GM06990 (cell line): ENCODE data around the gene SNX1.

Experiments
- DNase-seq: peaks from one replicate; pipeline ENCODE4 v3.0.0-alpha.2; 2011; ENCODE audit not compliant: insufficient read length; ENCODE audit errors: extremely low read depth
- H3K27me3 ChIP-seq: replicated peaks from 2 replicates; pipeline ENCODE4 v1.6.0; 2011; ENCODE audit warnings: low read length; ENCODE audit not compliant: control insufficient read depth, insufficient read depth
- H3K36me3 ChIP-seq: 2 replicates; pipeline ENCODE4 v1.5.1; 2011; ENCODE audit warnings: low read length; ENCODE audit not compliant: control insufficient read depth, insufficient read depth
- H3K4me3 ChIP-seq: replicated peaks from 2 replicates; pipeline ENCODE4 v1.5.1; 2011; ENCODE audit warnings: low read depth, mild to moderate bottlenecking, control low read depth, low read length
- TF ChIP-seq, protein P1 (sequence below): IDR thresholded peaks from 2 replicates; pipeline ENCODE4 v1.5.1; 2011; ENCODE audit warnings: low read length, control low read depth, mild to moderate bottlenecking, inconsistent platforms; ENCODE audit not compliant: insufficient read depth, poor library complexity, severe bottlenecking

Gene SNX1, protein sequence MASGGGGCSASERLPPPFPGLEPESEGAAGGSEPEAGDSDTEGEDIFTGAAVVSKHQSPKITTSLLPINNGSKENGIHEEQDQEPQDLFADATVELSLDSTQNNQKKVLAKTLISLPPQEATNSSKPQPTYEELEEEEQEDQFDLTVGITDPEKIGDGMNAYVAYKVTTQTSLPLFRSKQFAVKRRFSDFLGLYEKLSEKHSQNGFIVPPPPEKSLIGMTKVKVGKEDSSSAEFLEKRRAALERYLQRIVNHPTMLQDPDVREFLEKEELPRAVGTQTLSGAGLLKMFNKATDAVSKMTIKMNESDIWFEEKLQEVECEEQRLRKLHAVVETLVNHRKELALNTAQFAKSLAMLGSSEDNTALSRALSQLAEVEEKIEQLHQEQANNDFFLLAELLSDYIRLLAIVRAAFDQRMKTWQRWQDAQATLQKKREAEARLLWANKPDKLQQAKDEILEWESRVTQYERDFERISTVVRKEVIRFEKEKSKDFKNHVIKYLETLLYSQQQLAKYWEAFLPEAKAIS

DNA sequence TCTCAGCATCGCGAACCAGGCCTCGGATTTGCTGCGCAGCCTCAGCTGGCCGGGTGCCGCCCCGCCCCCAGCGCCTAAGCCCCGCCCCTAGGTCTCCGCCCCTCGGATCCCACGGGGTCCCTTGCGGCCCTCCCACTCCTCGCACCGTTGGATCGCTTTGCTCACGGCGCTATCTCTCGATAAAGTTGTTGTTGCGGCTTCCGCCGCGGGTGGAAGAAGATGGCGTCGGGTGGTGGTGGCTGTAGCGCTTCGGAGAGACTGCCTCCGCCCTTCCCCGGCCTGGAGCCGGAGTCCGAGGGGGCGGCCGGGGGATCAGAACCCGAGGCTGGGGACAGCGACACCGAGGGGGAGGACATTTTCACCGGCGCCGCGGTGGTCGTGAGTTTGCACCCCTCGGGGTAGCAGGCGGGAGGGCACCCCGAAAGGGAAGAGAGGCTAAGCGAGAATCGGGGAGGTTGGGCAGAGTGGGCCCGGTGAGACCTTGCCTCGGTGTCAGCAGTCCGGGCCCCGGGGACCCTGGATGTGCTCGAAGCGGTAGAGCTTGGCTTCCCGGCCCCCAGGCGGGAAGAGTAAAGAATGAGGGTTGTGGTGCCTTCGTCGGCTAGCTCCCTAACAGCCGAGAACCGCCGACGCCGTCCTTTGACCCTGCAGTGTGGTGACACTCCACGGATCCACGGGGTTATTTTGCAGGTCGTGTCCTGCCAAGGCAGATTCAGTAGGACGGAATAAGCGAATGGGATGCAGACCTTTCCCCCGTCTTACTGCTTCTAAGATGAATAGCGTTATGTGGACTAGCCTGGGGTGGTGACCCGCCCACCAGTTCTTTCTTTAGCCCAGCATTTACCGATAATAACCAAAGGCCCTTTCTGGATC is at the start of gene SNX1:
Gene SNX1 (plus strand): TSS at position 188 of the 873 bp plus-strand sequence. CDS start 32 bp downstream, at position 220.
- H3K4me3 ChIP-seq: peak within 1 kb of the TSS; percentile 89
- H3K27me3 ChIP-seq: no peaks in the 10 kb centered on the region
- DNase-seq: peak; percentile 96
- TF ChIP-seq, protein P1, sequence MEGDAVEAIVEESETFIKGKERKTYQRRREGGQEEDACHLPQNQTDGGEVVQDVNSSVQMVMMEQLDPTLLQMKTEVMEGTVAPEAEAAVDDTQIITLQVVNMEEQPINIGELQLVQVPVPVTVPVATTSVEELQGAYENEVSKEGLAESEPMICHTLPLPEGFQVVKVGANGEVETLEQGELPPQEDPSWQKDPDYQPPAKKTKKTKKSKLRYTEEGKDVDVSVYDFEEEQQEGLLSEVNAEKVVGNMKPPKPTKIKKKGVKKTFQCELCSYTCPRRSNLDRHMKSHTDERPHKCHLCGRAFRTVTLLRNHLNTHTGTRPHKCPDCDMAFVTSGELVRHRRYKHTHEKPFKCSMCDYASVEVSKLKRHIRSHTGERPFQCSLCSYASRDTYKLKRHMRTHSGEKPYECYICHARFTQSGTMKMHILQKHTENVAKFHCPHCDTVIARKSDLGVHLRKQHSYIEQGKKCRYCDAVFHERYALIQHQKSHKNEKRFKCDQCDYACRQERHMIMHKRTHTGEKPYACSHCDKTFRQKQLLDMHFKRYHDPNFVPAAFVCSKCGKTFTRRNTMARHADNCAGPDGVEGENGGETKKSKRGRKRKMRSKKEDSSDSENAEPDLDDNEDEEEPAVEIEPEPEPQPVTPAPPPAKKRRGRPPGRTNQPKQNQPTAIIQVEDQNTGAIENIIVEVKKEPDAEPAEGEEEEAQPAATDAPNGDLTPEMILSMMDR: no peak
- no peaks in the 10 kb centered on the region for H3K36me3 ChIP-seq

DNA sequence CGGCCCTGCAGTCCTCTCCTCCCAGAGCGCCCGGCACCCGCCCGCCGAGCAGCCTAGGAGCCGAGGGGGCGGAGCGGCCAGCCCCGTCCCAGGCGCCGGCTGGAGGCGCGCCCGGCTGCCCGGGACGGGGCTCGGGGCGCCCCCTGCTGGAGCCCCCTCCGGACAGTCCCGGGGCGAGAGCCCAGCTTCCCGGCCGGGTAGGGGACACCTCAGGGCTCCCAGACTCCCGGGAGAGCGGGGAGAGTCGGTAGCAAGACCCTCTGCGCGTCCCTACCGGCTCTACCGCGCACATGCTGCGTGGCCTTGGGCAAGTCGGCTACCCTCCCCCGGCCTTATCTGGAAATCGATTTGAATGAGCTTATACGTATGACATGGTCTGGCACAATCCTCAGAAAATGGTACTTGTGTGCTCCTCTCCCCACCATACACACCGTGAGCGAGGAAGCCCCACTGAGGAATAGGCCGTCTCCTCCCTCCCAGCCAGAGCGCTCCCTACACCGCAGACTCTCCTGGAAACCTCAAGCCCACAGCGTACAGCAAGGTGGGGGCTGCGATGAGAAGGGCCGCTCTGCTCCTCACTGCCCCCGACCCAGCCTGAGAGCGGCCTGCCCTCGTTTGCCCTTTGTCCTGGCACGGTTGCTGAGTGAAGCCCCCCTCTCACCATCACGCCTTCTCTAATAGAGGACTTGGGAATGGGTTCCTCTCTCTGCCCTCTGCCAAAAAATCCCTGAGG is 49.2 kb upstream of the SNX1 start, which contains the start of gene DAPK2:
Gene DAPK2 (minus strand): TSS at position 65 of the 733 bp plus-strand sequence. CDS start 6,224 bp downstream, outside the sequence.
- TF ChIP-seq, protein P1: peak; percentile 68
- peak within 1 kb of the TSS; percentile 60 for H3K4me3 ChIP-seq
- H3K27me3 ChIP-seq: no peaks in the 10 kb centered on the region
- no peaks in the 10 kb centered on the region for H3K36me3 ChIP-seq
- DNase-seq: peak; percentile 75

DNA sequence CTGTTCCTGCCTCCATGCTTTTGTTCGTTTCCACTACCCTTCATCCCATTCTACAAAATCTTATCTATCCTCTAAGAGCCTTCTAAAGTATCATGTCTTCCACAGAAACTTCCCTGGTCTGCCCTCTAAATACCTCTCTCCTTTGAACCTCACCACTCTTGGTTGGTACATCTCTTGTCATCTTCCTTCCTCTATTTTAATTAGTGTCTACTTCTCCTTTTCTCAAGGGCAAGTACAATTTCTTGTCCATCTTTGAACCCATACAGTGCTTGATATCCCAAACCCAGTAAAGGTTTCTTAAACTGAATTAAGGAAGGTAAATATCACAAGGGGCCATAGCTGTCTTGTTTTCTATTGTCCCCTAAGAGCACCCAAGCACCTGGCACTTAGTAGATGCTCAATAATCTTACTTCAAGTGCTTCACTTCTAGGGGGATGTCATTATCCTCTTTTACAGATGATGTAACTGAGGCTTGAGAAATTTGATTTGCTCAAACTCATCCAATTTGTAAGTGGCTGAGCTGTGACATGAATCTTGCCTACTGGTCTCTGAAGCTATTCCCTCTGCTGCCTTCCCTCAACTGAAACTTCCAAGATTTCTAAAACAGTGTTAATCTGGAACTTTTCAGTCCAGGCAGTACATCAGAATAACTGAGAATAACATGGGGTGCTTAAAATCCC is 46.9 kb upstream of the SNX1 start:
- Histone ChIP-seq H3K27me3 (no peaks in the 10 kb centered on the region), H3K36me3 (no peaks in the 10 kb centered on the region), H3K4me3 (no peak overlapping the region)
- TF ChIP-seq, protein P1: no peak
- DNase-seq: no peak

DNA sequence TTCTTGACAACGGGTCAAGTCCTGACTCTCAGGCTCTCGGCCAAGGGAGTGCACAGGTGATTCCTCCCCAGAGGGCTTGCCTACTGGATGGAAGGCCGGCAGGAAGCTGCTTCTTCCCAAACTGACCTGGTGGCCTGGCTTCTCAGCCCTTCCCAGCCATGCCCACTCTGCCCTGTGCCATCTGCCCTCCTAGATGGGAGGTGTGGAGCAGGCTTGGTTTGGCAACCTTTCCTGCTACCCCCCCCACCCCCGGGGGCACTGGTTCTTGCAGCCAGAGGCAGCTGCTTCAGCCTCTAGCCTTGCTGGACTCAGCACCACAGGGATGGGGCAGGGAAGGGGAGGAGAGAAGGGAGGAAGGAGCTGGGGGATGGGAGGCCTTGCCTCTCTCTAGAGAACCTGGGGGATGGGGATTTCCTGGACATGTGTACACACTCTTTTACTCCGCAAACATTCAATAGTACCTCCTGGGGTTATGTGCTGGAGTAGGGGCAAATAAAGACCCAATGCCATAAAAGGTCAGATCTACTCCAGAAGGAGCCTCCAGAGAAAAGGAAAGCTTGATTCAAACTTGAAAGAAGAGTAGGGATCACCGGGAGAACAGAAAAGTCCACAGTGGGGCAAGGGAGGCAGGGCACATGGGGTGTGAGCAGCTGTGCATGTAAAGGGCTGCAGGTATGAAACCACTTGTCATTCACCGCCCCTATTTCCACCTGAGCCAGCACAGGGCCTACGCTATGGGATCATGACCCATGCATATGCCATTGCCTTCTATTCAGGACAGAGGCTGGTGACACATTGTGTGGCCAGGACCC is 45.3 kb upstream of the SNX1 start:
- Histone ChIP-seq H3K4me3 (no peak overlapping the region), H3K36me3 (no peaks in the 10 kb centered on the region), H3K27me3 (no peaks in the 10 kb centered on the region)
- TF ChIP-seq, protein P1: no peak
- DNase-seq: no peak
